DND-41 (cell line): ENCODE data around the gene RABGAP1L.

Experiments
- ATAC-seq: fragments of 200-7000 bp; cut with Tn5 transposase; 3 replicates; pipeline ENCODE4 v1.9.1; 2021; ENCODE audit warnings: low read depth; ENCODE audit not compliant: insufficient read depth
- DNase-seq: peaks from one replicate; pipeline ENCODE4 v3.0.0-alpha.2; 2020
- H2AFZ ChIP-seq: 2 replicates; pipeline ENCODE4 v1.6.0; 2012; ENCODE audit warnings: low read depth, low read length
- H3K27ac ChIP-seq: 2 replicates; pipeline ENCODE4 v1.5.1; 2012; ENCODE audit warnings: low read length, inconsistent platforms
- H3K27me3 ChIP-seq: fragments of 200-600 bp; sonication (generic); 2 replicates; pipeline ENCODE4 v1.6.0; 2012; ENCODE audit warnings: low read length, mild to moderate bottlenecking, inconsistent platforms; ENCODE audit not compliant: insufficient read depth, poor library complexity
- H3K36me3 ChIP-seq: 2 replicates; pipeline ENCODE4 v1.5.1; 2012; ENCODE audit warnings: low read length, inconsistent platforms; ENCODE audit not compliant: insufficient read depth
- H3K4me1 ChIP-seq: 2 replicates; pipeline ENCODE4 v1.5.1; 2012; ENCODE audit warnings: mild to moderate bottlenecking, low read length; ENCODE audit not compliant: insufficient read depth
- H3K4me2 ChIP-seq: 2 replicates; pipeline ENCODE4 v1.6.0; 2012; ENCODE audit warnings: mild to moderate bottlenecking, moderate library complexity, low read length, inconsistent platforms; ENCODE audit not compliant: insufficient read depth
- H3K4me3 ChIP-seq, 2 experiments: fragments of 200-600 bp in 1 of 2; shearing (Covaris generic) in 1 of 2; 2 replicates each; pipeline ENCODE4 v1.5.1; 2012 to 2016; ENCODE audit warnings: inconsistent platforms in 2 of 2, low read length in 2 of 2, mild to moderate bottlenecking in 2 of 2, low read depth in 1 of 2, moderate library complexity in 1 of 2
- H3K79me2 ChIP-seq: 2 replicates; pipeline ENCODE4 v1.6.0; 2012; ENCODE audit warnings: low read length, inconsistent platforms; ENCODE audit not compliant: insufficient read depth
- H3K9ac ChIP-seq: 2 replicates; pipeline ENCODE4 v1.6.0; 2012; ENCODE audit warnings: low read depth, mild to moderate bottlenecking, inconsistent platforms, low read length, moderate library complexity
- H3K9me3 ChIP-seq: 2 replicates; pipeline ENCODE4 v1.5.1; 2012; ENCODE audit warnings: low read length, moderate library complexity, mild to moderate bottlenecking, inconsistent platforms; ENCODE audit not compliant: insufficient read depth, severe bottlenecking
- H4K20me1 ChIP-seq: 2 replicates; pipeline ENCODE4 v1.6.0; 2012; ENCODE audit warnings: low read length; ENCODE audit not compliant: insufficient read depth
- EZH2 ChIP-seq: IDR thresholded peaks from 3 replicates; pipeline ENCODE4 v1.6.1; 2012; ENCODE audit warnings: borderline replicate concordance, low read depth, mild to moderate bottlenecking, moderate library complexity, low read length, inconsistent platforms; ENCODE audit not compliant: severe bottlenecking
- TF ChIP-seq, protein P1 (sequence below): IDR thresholded peaks from 2 replicates; pipeline ENCODE4 v1.5.1; 2012; ENCODE audit warnings: borderline replicate concordance, low read length, moderate library complexity, mild to moderate bottlenecking; ENCODE audit not compliant: poor library complexity, severe bottlenecking; ENCODE audit errors: extremely low read depth

RABGAP1L gene

DNA sequence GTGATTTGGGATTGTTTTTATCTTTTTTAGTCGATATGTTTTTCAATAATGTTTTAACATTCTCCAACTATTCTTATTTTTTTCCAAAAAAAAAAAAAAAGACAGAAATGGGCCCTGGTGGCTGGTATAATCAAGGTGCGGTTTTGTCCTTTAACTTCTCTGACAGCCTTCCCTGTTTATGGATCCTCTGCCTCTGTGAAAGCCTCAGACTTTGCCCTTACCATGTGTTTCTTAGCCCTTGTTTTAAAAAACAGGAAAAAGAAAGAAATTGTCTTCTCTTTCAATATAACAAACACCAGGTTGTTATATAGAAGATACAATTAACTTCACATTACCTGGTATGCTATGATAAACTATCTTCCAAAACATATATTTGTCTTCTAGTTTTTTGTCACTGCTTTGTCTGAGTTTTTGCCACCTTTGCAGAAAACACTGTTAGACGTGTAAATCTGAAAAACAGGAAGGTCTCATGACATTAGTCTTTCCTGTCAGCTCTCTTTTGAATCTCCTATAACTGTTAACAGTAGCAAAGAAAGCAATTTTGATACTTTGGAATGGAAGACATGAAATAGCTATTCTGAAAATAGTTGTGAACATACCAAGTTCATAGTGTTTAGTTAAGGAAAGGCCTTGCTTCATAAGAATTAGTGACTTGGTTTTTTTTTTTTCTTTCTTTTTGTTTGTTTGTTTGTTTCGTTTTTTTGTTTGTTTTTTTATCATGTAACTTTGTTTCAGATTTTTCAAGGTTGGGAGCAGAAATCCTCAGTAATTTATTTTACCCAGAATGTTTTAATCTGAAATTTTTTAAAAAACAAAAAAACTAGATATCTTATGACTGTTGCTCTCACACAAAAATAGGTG lies 808.8 kb downstream of the RABGAP1L start:
- no peaks in the 10 kb centered on the region for H3K36me3 ChIP-seq
- H3K79me2 ChIP-seq = no peaks in the 10 kb centered on the region
- DNase-seq (no peak), ATAC-seq (no peak)
- H2AFZ ChIP-seq = peak overlapping the region; percentile 57
- TF ChIP-seq, protein P1, sequence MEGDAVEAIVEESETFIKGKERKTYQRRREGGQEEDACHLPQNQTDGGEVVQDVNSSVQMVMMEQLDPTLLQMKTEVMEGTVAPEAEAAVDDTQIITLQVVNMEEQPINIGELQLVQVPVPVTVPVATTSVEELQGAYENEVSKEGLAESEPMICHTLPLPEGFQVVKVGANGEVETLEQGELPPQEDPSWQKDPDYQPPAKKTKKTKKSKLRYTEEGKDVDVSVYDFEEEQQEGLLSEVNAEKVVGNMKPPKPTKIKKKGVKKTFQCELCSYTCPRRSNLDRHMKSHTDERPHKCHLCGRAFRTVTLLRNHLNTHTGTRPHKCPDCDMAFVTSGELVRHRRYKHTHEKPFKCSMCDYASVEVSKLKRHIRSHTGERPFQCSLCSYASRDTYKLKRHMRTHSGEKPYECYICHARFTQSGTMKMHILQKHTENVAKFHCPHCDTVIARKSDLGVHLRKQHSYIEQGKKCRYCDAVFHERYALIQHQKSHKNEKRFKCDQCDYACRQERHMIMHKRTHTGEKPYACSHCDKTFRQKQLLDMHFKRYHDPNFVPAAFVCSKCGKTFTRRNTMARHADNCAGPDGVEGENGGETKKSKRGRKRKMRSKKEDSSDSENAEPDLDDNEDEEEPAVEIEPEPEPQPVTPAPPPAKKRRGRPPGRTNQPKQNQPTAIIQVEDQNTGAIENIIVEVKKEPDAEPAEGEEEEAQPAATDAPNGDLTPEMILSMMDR = no peak
- no peak for TF ChIP-seq EZH2
- peak overlapping the region; percentile 89 for H3K27ac ChIP-seq
- H3K4me2 ChIP-seq = peak overlapping the region; percentile 54
- H3K4me3 ChIP-seq = peak overlapping the region in 1 of 2 experiments; percentile 20; a peak in 1 of 4 replicates
- H3K27me3 ChIP-seq = no peaks in the 10 kb centered on the region
- H3K9ac ChIP-seq = peak overlapping the region; percentile 46
- H4K20me1 ChIP-seq = no peaks in the 10 kb centered on the region
- H3K9me3 ChIP-seq = no peaks in the 10 kb centered on the region
- H3K4me1 ChIP-seq = peaks cover 83% of the 10 kb centered on the region

DNA sequence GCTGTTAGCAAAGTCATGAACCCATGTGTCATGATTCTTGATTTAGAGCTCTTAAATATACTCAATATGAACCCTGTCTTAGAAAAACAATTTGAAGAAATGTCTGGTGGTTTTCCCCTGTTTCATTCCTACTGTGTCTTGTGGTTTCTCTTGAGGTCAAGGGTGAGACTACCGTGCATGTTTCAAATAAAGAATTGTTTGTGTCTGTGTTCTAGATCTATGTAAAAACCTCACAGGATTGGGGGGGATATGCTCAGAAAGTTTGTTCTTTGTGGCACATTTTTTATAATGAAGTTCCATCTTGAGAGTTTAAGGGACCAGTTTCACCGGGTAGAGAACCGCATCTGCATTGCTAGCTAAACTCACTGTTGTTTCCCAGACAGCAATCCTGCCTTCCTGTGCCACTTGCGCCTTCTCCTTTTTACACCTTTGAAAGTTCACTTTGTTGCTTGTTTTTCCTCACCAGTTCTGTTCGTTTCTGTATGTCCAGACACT lies 809.5 kb downstream of the RABGAP1L start:
- peak; percentile 44 for DNase-seq

DNA sequence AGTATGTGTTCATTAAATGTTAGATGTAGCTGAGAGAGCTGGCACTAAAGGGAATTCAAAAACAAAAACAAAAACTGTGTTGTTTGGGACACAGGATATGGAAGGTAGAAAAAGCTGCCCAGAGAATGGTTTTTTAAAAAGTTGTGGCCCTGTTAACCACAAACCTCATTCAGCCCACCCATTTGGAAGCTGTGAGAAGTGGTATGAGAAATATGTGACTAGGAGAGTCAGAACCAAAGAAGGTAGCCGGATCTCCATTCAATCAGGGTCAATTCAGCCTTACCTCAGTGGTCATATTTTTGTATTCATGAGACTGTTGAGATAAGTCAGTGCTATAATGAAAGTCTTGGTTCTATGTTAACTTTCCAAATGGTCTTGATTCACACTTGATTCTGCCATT lies 810.7 kb downstream of the RABGAP1L start:
- H4K20me1 ChIP-seq = no peaks in the 10 kb centered on the region
- ATAC-seq (no peak), DNase-seq (no peak)
- H2AFZ ChIP-seq = no peak overlapping the region
- TF ChIP-seq, protein P1 = no peak
- no peak for TF ChIP-seq EZH2
- H3K27me3 ChIP-seq = no peaks in the 10 kb centered on the region
- H3K27ac ChIP-seq = peak overlapping the region; percentile 89
- no peak overlapping the region for H3K9ac ChIP-seq
- peak overlapping the region; percentile 54; the same call in 1 of the 2 replicates for H3K4me2 ChIP-seq
- H3K9me3 ChIP-seq = no peaks in the 10 kb centered on the region
- H3K36me3 ChIP-seq = no peaks in the 10 kb centered on the region; the same call in 1 of the 2 replicates
- H3K79me2 ChIP-seq = no peaks in the 10 kb centered on the region
- H3K4me3 ChIP-seq = no peak overlapping the region
- H3K4me1 ChIP-seq = peaks cover 64% of the 10 kb centered on the region

More for the DNA sequence above, 809.5 kb downstream of the RABGAP1L start:
- H3K36me3 ChIP-seq = no peaks in the 10 kb centered on the region
- ATAC-seq = peak; percentile 83
- H3K27ac ChIP-seq = peak overlapping the region; percentile 89
- H3K4me2 ChIP-seq = peak overlapping the region; percentile 54
- no peaks in the 10 kb centered on the region for H4K20me1 ChIP-seq
- no peaks in the 10 kb centered on the region for H3K79me2 ChIP-seq
- H3K4me3 ChIP-seq = peak overlapping the region in 1 of 2 experiments; percentile 33; a peak in 2 of 4 replicates
- peak overlapping the region; percentile 53 for H2AFZ ChIP-seq
- peak overlapping the region; percentile 46 for H3K9ac ChIP-seq
- no peaks in the 10 kb centered on the region for H3K27me3 ChIP-seq
- TF ChIP-seq, protein P1 = no peak
- no peak for TF ChIP-seq EZH2
- H3K9me3 ChIP-seq = no peaks in the 10 kb centered on the region
- peaks cover 76% of the 10 kb centered on the region for H3K4me1 ChIP-seq
